Inflammatory macrophage treated with lipopolysaccharide for 1 hour (primary cell): ENCODE data around the gene NCKAP5L.
"Not testable (repeated sequence)": the region's sequence is repeated elsewhere in the genome, so short reads cannot be mapped to it uniquely, and the experiment has no call there.

Source experiments
- DNase-seq, 2 donors: peaks; one replicate each; pipeline ENCODE4 v3.0.0-alpha.2; 2020 to 2022

The NCKAP5L gene

GRCh38 chr12:49865109-49865781 lies 37.0 kb upstream of the NCKAP5L start:
- no peak for DNase-seq

DNA sequence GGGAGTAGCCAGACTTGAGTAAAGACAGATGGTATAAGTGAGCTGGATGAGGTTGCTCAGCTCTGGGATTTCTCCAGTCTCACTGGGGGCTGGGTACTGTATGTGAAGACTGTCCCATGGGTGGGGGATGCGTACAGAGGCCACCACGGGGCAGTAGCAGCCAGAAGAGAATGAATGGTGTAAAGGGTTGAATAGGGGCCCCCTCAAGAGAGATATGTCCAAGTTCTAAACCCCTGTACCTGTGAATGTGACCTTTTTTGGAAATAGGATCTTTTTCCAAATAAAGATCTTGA lies 36.5 kb upstream of the NCKAP5L start:
- no peak for DNase-seq

DNA sequence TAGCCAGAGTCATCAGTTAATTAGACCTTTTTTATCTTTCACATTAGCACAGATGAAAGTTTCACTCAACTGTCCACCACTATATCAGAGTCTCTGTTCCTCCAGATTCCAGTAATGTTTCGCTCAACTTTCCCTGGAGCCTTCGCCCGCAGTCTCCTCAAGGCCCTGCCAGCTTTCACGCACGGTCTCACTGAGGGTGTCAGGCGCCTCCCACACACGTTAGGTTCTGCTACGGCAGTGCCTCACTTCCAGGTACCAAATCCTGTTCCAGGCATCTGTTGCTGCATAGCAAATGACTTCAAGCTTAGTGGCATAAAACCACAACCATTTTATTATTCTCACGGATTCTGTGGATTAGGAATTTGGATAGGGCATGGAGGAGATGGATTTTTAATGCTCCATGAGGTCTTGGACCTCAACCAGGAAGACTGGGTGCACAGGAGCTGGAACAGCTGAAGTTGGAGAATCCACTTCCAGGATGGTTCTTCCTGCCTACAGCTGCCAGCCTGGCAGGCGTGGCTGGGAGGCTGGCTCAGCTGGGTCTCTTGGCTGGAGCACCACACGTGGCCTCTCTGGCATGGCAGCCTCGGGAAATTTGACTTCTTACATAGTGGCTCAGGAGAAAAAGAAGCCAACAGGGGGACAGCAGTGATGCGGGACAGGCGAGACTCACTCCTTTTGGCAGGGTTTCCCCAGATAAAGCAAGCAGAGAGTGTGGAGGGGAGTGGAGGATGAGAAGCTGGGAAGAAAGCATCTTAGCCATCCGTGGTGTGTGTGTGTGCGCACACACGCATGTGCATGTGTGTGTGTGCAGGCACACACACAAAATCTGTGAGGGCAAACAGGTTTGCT lies 36.0 kb upstream of the NCKAP5L start:
- no peak for DNase-seq

DNA sequence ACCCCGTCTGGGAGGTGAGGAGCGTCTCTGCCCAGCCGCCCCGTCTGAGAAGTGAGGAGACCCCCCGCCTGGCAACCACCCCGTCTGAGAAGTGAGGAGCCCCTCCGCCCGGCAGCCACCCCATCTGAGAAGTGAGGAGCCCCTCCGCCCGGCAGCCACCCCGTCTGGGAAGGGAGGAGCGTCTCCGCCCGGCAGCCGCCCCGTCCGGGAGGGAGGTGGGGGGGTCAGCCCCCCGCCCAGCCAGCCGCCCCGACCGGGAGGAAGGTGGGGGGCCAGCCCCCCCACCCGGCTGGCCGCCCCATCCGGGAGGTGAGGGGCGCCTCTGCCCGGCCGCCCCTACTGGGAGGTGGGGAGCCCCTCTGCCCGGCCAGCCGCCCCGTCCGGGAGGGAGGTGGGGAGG lies 32.7 kb upstream of the NCKAP5L start:
- not testable (repeated sequence) for DNase-seq

- DNase-seq: not testable (repeated sequence)
Measured at GRCh38 chr12:49855890-49856289, 27.7 kb upstream of the NCKAP5L start.

DNA sequence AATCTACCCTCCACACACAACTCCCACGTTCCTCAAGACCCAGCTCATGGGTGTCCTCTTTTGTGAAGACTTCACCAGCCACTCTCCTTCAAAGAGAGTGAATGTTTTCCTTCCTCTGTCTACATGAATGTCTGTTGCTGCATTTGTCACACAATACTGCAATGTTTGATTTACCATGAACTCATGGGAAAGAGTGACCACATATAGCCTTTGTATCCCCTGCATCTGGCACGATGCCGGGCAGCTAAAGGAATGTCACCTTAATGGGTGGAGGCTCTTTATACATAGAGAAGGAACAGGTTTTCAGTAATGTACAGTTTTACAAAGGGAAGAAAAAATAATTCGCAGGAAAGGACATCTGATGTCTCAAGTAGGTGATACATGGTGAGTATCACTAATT lies 26.8 kb upstream of the NCKAP5L start:
- DNase-seq: no peak

DNA sequence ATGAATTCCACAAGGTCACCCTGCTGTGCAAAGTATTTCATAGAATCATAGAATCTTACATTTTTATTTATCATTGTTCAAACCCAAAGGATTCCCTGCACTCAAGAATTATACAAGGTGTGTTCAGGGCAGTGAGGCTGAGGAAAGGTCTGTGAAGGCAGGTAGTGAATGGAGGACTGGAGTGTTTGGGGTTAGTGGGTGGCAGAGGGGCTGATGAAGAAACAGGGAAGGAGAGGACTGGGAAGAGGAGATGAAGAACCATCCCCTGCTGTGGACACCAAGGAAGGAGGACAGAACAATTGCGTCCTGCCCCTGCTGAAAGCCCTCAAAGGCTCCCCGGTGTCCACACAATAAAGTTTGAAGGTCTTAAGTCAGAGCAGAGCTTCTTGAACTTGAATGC lies 25.5 kb upstream of the NCKAP5L start:
- DNase-seq: no peak

DNA sequence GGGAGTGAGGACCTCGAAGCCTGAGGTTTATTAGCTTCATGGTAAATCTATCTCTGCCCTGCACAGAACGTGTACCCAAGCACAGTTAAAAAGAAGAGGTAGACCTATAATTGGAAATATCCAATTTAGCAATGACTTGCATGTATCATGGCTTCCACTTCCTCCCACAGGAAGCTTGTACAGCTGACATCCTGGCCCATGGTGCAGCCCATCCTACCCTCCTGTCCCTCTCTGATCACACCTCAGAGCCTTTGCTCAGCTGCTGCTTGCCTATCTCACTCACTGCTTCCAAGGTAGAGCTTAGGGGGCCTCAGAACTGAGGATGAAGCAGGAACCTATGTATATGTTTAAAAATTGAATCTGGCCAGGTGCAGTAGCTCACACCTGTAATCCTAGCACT lies 18.9 kb upstream of the NCKAP5L start:
- no peak for DNase-seq

- DNase-seq: no peak
Measured at GRCh38 chr12:49846032-49846431, 17.8 kb upstream of the NCKAP5L start.

- peak; percentile 23 for DNase-seq
Measured at GRCh38 chr12:49843876-49844437, 15.7 kb upstream of the NCKAP5L start.

GRCh38 chr12:49843411-49843810 lies 15.2 kb upstream of the NCKAP5L start:
- no peak for DNase-seq

DNA sequence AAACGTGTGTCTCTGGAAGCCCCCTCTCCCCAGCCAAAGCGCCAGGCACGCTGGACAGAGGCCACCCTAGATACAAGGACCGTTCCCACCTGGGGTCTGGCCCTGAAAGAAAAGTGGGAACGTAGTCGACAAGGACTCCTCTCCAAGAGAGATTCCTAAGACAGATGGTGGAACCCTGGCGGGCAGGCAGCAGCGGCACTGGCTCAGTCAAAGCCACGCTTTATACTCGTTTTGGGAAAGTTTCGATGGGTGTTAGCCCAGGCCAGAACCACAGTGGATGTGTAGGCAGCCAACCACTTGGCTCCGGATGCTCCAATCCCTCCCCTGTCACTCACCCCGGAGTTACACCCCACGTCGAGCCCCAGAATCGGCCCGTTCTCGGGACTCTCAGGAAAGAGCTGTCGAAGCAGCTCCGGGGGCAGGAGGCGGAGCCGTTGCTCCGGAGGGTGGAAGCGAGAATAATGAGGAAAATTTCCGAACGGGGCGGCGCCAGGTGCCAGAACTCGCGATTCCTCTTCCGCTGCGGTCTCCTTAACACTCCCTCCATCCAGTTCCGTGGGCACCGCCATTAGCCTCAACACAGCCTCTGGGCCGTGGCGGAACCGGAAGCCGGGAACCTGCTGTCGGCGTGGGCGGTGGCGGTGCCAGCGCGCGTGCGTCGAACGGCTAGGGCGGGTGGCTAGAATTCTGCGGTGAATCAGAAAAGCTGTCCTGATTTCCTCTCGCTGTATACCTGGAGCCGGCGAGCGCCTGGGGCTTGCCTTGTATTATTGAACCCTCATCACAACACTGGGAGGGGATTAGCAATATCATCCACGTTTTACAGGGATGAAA lies 14.5 kb upstream of the NCKAP5L start, which contains the start of gene BCDIN3D:
TSS of gene BCDIN3D (minus strand) at position 588 of the 834 bp plus-strand sequence. CDS start at position 569, 19 bp downstream.
- DNase-seq: peak; percentile 90 to 95

GRCh38 chr12:49838973-49839633 lies 10.9 kb upstream of the NCKAP5L start:
- DNase-seq: peak; percentile 53 to 76

- no peak for DNase-seq
Measured at GRCh38 chr12:49832836-49833421, 4.7 kb upstream of the NCKAP5L start.

- no peak for DNase-seq
Measured at GRCh38 chr12:49831717-49832116, 3.5 kb upstream of the NCKAP5L start.

GRCh38 chr12:49827401-49828099 lies 663 bp downstream of the NCKAP5L start:
- peak; percentile 44 to 59 for DNase-seq

- peak; percentile 29 to 37 for DNase-seq
Measured at GRCh38 chr12:49827051-49827400, 1.2 kb downstream of the NCKAP5L start.

DNA sequence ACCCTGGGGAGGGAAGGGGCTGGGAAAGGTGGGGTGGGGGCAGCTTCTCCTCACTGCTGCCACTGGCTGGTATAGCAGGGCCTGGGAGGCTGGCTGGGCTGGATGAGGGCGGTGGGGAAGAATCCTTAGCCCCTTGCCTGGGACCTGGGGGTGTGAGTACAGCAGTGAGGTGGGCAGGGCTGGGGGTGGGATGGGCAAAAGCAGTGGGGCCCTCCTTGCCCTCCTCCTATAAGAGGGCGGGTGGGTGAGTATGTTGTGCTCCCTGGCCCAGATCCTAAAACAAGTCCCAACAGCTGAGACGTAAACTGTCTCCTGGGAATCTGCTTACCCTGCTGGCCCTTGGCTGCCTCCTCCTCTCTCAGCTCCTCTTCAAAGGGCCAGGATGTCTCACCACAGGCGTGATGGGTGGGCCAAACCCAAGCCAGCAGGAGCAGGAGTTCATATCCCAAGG lies 2.2 kb downstream of the NCKAP5L start:
- DNase-seq: no peak

- DNase-seq: peak; percentile 70 to 72
Measured at GRCh38 chr12:49825360-49825970, 2.7 kb downstream of the NCKAP5L start.

- peak; percentile 90 for DNase-seq
Measured at GRCh38 chr12:49824895-49825294, 3.3 kb downstream of the NCKAP5L start.

DNA sequence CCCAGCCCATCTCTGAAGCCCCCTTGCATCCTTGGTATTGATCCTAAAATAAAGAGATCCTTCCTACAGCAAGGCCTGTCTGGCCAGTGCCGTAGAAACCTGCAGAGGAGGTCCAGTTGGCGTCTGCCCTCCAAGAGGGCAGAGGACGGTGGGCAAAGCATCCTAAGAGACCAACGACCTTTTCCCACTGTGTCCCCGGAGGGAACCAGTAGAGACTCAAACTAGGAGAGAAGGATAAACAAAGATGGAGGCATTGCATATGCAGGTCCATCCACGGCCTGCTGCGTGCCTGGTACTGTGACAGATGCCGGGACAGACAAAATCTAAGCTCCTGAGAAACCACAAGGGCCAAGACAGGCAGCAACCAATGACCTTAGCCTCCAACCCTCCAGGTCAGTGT lies 3.8 kb downstream of the NCKAP5L start:
- no peak for DNase-seq
